HL-60 (cell line): Measurements from ENCODE around the gene MYO5B.

Experiments used
- GABPA ChIP-seq: IDR thresholded peaks from 2 replicates; pipeline ENCODE4 v1.6.1; 2012; ENCODE audit warnings: low read depth
- POLR2AphosphoS5 ChIP-seq: IDR thresholded peaks from 2 replicates; pipeline ENCODE4 v1.6.1; 2012; ENCODE audit warnings: low read depth
- SPI1 ChIP-seq: IDR thresholded peaks from 2 replicates; pipeline ENCODE4 v1.6.1; 2012; ENCODE audit warnings: low read depth, mild to moderate bottlenecking, borderline replicate concordance
- TF ChIP-seq, protein P1 (sequence below): IDR thresholded peaks from 2 replicates; pipeline ENCODE4 v1.6.1; 2012; ENCODE audit warnings: low read depth; ENCODE audit not compliant: insufficient replicate concordance
- TF ChIP-seq, protein P2 (sequence below): IDR thresholded peaks from one replicate; pipeline ENCODE4 v1.5.1; 2011; ENCODE audit warnings: low read length, control low read depth, inconsistent platforms; ENCODE audit not compliant: insufficient read depth

- TF ChIP-seq, protein P1, sequence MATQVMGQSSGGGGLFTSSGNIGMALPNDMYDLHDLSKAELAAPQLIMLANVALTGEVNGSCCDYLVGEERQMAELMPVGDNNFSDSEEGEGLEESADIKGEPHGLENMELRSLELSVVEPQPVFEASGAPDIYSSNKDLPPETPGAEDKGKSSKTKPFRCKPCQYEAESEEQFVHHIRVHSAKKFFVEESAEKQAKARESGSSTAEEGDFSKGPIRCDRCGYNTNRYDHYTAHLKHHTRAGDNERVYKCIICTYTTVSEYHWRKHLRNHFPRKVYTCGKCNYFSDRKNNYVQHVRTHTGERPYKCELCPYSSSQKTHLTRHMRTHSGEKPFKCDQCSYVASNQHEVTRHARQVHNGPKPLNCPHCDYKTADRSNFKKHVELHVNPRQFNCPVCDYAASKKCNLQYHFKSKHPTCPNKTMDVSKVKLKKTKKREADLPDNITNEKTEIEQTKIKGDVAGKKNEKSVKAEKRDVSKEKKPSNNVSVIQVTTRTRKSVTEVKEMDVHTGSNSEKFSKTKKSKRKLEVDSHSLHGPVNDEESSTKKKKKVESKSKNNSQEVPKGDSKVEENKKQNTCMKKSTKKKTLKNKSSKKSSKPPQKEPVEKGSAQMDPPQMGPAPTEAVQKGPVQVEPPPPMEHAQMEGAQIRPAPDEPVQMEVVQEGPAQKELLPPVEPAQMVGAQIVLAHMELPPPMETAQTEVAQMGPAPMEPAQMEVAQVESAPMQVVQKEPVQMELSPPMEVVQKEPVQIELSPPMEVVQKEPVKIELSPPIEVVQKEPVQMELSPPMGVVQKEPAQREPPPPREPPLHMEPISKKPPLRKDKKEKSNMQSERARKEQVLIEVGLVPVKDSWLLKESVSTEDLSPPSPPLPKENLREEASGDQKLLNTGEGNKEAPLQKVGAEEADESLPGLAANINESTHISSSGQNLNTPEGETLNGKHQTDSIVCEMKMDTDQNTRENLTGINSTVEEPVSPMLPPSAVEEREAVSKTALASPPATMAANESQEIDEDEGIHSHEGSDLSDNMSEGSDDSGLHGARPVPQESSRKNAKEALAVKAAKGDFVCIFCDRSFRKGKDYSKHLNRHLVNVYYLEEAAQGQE = no peak
- TF ChIP-seq, protein P2, sequence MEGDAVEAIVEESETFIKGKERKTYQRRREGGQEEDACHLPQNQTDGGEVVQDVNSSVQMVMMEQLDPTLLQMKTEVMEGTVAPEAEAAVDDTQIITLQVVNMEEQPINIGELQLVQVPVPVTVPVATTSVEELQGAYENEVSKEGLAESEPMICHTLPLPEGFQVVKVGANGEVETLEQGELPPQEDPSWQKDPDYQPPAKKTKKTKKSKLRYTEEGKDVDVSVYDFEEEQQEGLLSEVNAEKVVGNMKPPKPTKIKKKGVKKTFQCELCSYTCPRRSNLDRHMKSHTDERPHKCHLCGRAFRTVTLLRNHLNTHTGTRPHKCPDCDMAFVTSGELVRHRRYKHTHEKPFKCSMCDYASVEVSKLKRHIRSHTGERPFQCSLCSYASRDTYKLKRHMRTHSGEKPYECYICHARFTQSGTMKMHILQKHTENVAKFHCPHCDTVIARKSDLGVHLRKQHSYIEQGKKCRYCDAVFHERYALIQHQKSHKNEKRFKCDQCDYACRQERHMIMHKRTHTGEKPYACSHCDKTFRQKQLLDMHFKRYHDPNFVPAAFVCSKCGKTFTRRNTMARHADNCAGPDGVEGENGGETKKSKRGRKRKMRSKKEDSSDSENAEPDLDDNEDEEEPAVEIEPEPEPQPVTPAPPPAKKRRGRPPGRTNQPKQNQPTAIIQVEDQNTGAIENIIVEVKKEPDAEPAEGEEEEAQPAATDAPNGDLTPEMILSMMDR = no peak
- TF ChIP-seq POLR2AphosphoS5 (no peak), GABPA (no peak), SPI1 (no peak)
Observed at GRCh38 chr18:49931760-49932159, 263.2 kb downstream of the MYO5B start.
